Measurements from ENCODE around the gene EVI2B.

GRCh38 chr17:31279401-31279800, 34.5 kb downstream of the EVI2B start:
- TF ChIP-seq CTCF (conservative IDR thresholded peaks at IDR 0.05; ENCODE audit: low read length) (no peak), EZH2phosphoT487 (IDR thresholded peaks at IDR 0.05; ENCODE audit: borderline replicate concordance, low read depth, low read length) (no peak)

All from OCI-LY7 (cell line).